ENCODE measurements around the gene CMA1.
"Not testable (repeated sequence)": the region's sequence is repeated elsewhere in the genome, so short reads cannot be mapped to it uniquely, and the experiment has no call there.

CMA1 gene
- 0 reads per million in 2 donors for total RNA-seq

GRCh38 chr14:24508155-24508840 lies at the start of gene CMA1:
TSS of gene CMA1 (minus strand) at chr14:24508265. CDS start at chr14:24508235, 30 bp downstream.
- no peak for DNase-seq

GRCh38 chr14:24556756-24557155 lies 48.7 kb upstream of the CMA1 start:
- no peak for DNase-seq

GRCh38 chr14:24549064-24549463 lies 41.0 kb upstream of the CMA1 start:
- DNase-seq = not testable (repeated sequence)

- no peak for DNase-seq
Observed at GRCh38 chr14:24542346-24542936, 34.4 kb upstream of the CMA1 start.

GRCh38 chr14:24535737-24536136 lies 27.7 kb upstream of the CMA1 start:
- no peak for DNase-seq

- no peak for DNase-seq
Observed at GRCh38 chr14:24534286-24534685, 26.2 kb upstream of the CMA1 start.

GRCh38 chr14:24525877-24526620 lies 18.0 kb upstream of the CMA1 start:
- DNase-seq = not testable (repeated sequence)

GRCh38 chr14:24518851-24519250 lies 10.8 kb upstream of the CMA1 start:
- no peak for DNase-seq

GRCh38 chr14:24514209-24514608 lies 6.1 kb upstream of the CMA1 start:
- DNase-seq = no peak

- DNase-seq = no peak
Observed at GRCh38 chr14:24513009-24513408, 4.9 kb upstream of the CMA1 start.

GRCh38 chr14:24506443-24506842 lies 1.6 kb downstream of the CMA1 start:
- DNase-seq = no peak

- DNase-seq = no peak
Observed at GRCh38 chr14:24504425-24504950, 3.6 kb downstream of the CMA1 start.

- not testable (repeated sequence) for DNase-seq
Observed at GRCh38 chr14:24491586-24492408, 16.3 kb downstream of the CMA1 start.

GRCh38 chr14:24483604-24484252 lies 24.3 kb downstream of the CMA1 start:
- no peak for DNase-seq

- not testable (repeated sequence) for DNase-seq
Observed at GRCh38 chr14:24482699-24483303, 25.3 kb downstream of the CMA1 start.

- peak; percentile 13 for DNase-seq
Observed at GRCh38 chr14:24481622-24482324, 26.3 kb downstream of the CMA1 start.

- not testable (repeated sequence) for DNase-seq
Observed at GRCh38 chr14:24479999-24480398, 28.1 kb downstream of the CMA1 start.

GRCh38 chr14:24475261-24475660 lies 32.8 kb downstream of the CMA1 start:
- DNase-seq = no peak

- DNase-seq = no peak
Observed at GRCh38 chr14:24473211-24473610, 34.9 kb downstream of the CMA1 start.

- DNase-seq = not testable (repeated sequence)
Observed at GRCh38 chr14:24470450-24470849, 37.6 kb downstream of the CMA1 start.

- no peak for DNase-seq
Observed at GRCh38 chr14:24465805-24466204, 42.3 kb downstream of the CMA1 start.
